ENCODE measurements around the gene CHSY1. TPM values are rescaled to one million over a fixed set of nuclear protein-coding genes. Genes with fewer than 3 reads are reported as not detected.
"Not testable (repeated sequence)": the region's sequence is repeated elsewhere in the genome, so short reads cannot be mapped to it uniquely, and the experiment has no call there.

Gene CHSY1
- total RNA-seq (10 to 100 TPM; 24.5 to 44.7 (median 28.9) TPM), polyA plus RNA-seq (11.9 TPM)
- long read RNA-seq, donor 1, full-length matches to known transcripts, result 36 of 62 reads
- long read RNA-seq, donor 1, partial matches to known transcripts, result 7 of 62 reads
- long read RNA-seq, donor 1, other reads (novel, unspliced or antisense), result 19 of 62 reads
- long read RNA-seq, donor 2, full-length matches to known transcripts, result 12 of 18 reads
- long read RNA-seq, donor 2, partial matches to known transcripts, result 0 of 18 reads
- long read RNA-seq, donor 2, other reads (novel, unspliced or antisense), result 6 of 18 reads
- long read RNA-seq, donor 3, partial matches to known transcripts, result 32 of 93 reads
- long read RNA-seq, donor 3, other reads (novel, unspliced or antisense), result 60 of 93 reads
- long read RNA-seq, donor 4, full-length matches to known transcripts, result 24 of 37 reads
- long read RNA-seq, donor 4, partial matches to known transcripts, result 2 of 37 reads
- long read RNA-seq, donor 4, other reads (novel, unspliced or antisense), result 11 of 37 reads

GRCh38 chr15:101251830-101252820, at the start of gene CHSY1:
CHSY1 (minus strand) TSS chr15:101252048; CDS start chr15:101251456, 592 bp downstream.
- intact Hi-C loops (cut with DNase I), result loop anchor here in 1 of 4 donors (10.0 kb wide), 1 partner anchor 127 kb away; no protein-coding TSS in a partner anchor

DNA sequence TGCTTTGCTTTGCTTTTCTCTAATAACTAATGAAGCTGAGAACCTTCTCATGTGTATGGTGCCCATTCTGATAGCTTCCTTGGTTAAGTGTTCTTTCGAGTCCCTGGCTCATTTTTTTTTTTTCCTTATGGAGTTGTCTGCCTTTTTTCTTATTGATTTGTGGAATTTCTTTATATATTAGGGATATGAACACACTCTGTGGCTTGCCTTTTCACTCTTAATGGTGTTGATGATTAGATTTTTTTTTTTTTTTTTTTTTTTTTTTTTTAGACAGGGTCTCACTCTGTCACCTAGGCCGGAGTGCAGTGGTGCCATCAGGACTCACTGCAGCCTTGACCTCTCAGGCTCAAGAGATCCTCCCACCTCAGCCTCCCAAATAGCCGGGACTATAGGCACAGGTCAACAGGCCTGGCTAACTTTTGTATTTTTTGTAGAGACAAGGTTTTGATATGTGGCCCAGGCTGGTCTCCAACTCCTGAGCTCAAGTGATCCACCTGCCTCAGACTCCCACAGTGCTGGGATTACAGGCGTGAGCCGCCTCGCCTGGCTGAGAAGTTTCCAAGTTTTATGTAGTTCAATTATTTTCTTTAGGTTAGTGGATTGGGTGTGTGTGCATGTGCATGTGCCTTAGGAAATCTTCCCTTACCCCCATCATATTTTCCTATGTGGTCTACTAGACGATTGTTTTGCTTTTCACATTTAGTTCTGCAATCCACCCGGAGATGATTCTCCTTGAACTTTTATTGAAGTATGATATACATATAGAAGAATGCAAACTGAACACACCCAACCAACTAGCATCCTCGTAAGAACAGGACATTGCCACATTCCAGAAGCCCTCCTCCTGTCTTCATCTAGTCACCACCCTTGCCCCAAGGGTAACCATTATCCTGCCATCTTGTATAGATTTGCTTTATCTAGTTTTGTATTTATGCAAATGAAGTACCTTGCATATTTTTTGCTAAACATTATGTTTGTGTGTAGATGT, 44.9 kb upstream of the CHSY1 start:
- Histone ChIP-seq H3K27ac (ENCODE audit: low read length) (no peak overlapping the region), H3K4me1 (ENCODE audit: control insufficient read depth, insufficient read depth, low read length) (no peaks in the 10 kb centered on the region), H3K4me3 (ENCODE audit: low read length) (no peak overlapping the region), H3K9me3 (ENCODE audit: control insufficient read depth, low read length) (no peaks in the 10 kb centered on the region), H3K27me3 (ENCODE audit: control insufficient read depth, insufficient read depth) (no peaks in the 10 kb centered on the region)
- 90% methylated on average over 9 of the region's 9 CpGs for WGBS
- intact Hi-C loops (cut with DNase I), result loop anchor here in 3 of 4 donors (5.0 to 10.0 kb wide), 3 partner anchors 198 to 356 kb away; partner anchors contain the start of gene TM2D3 (in 1 of the 3)
- ATAC-seq (no peak), DNase-seq (no peak)

More at GRCh38 chr15:101251830-101252820, at the start of gene CHSY1:
- Histone ChIP-seq H3K27ac (ENCODE audit: low read length) (peak within 1 kb of the TSS; percentile 82), H3K27me3 (ENCODE audit: control insufficient read depth, insufficient read depth) (no peaks in the 10 kb centered on the region), H3K4me3 (ENCODE audit: low read length) (peak within 1 kb of the TSS; percentile 80), H3K4me1 (ENCODE audit: control insufficient read depth, insufficient read depth, low read length) (peaks cover 3% of the 10 kb centered on the region), H3K9me3 (ENCODE audit: control insufficient read depth, low read length) (no peaks in the 10 kb centered on the region)
- under 1% methylated on average over 108 of the region's 108 CpGs for WGBS
- peak; percentile 82 to 89 for ATAC-seq
- DNase-seq, result peak; percentile 96 to 98 (median 97)

DNA sequence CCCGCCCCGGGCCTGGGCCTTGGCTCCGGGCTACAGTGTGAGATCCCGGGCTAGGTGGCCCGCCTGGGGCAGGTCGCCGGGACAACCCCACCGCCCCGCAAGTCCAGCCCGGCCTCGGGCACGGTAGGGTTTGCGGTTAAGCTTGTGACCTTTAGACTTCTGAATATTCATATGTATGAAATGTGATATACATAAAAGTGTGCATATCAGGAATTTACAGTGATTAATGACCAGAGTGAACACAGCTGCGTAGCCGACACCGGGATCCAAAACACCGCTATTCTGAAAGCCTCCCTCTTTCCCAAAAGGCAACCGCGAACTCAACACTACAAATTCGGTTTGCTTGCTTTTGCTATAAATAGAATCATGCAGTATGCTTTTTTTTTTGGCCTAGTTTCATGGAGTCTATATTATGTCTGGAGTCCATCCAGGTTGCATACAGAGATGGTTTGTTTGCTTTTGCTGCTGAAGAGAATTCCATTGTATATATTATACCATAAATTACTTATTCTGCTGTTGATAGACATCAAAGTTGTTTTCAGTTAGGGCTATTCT, 43.8 kb upstream of the CHSY1 start:
- H3K4me3 ChIP-seq (ENCODE audit: low read length), result peak overlapping the region; percentile 83
- 2% methylated on average over 20 of the region's 20 CpGs for WGBS
- no peaks in the 10 kb centered on the region for H3K27me3 ChIP-seq (ENCODE audit: control insufficient read depth, insufficient read depth)
- no peaks in the 10 kb centered on the region for H3K4me1 ChIP-seq (ENCODE audit: control insufficient read depth, insufficient read depth, low read length)
- H3K27ac ChIP-seq (ENCODE audit: low read length), result peak overlapping the region; percentile 61
- DNase-seq (no peak), ATAC-seq (no peak)
- H3K9me3 ChIP-seq (ENCODE audit: control insufficient read depth, low read length), result no peaks in the 10 kb centered on the region
- intact Hi-C loops (cut with DNase I), result loop anchor here in 3 of 4 donors (5.0 to 10.0 kb wide), 3 partner anchors 199 to 357 kb away; partner anchors contain the start of gene TM2D3 (in 1 of the 3)

GRCh38 chr15:101294731-101295606, 43.1 kb upstream of the CHSY1 start, which contains the start of gene SNRPA1:
SNRPA1 (minus strand) TSS chr15:101295248; CDS start chr15:101295178, 70 bp downstream.
- Histone ChIP-seq H3K4me3 (ENCODE audit: low read length) (peak within 1 kb of the TSS; percentile 83), H3K27ac (ENCODE audit: low read length) (peak within 1 kb of the TSS; percentile 75), H3K9me3 (ENCODE audit: control insufficient read depth, low read length) (no peaks in the 10 kb centered on the region), H3K27me3 (ENCODE audit: control insufficient read depth, insufficient read depth) (no peaks in the 10 kb centered on the region), H3K4me1 (ENCODE audit: control insufficient read depth, insufficient read depth, low read length) (no peaks in the 10 kb centered on the region)
- under 1% methylated on average over 87 of the region's 87 CpGs for WGBS
- intact Hi-C loops (cut with DNase I), result loop anchor here in 3 of 4 donors (5.0 to 10.0 kb wide), 3 partner anchors 200 to 357 kb away; partner anchors contain the start of gene TM2D3 (in 1 of the 3)
- ATAC-seq (peak; percentile 96 to 97), DNase-seq (peak; percentile 99 to 100 (median 100))

DNA sequence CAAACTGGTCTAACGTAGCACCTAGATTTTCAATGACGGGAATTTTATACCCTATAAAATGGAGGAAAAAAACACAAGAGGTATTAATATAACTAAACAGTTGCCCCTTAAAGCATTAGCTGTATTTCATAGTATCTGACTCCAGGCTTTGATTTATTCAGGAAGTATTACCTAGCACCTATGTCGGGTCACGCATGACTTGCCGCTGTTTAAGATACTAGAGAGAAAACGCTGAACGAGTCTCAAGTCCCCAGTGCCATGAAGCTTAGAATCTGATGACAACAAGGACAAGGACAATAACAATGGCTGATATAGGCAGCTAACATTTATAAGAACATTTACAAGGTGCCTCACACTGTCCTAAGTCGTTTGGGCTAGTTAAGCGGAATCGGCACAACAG, 41.3 kb upstream of the CHSY1 start:
- H3K27ac ChIP-seq (ENCODE audit: low read length), result no peak overlapping the region
- 77% methylated on average over 10 of the region's 10 CpGs for WGBS
- intact Hi-C loops (cut with DNase I), result loop anchor here in 1 of 4 donors (10.0 kb wide), 1 partner anchor 202 kb away; no protein-coding TSS in a partner anchor
- H3K4me1 ChIP-seq (ENCODE audit: control insufficient read depth, insufficient read depth, low read length), result no peaks in the 10 kb centered on the region
- ATAC-seq, result no peak
- no peaks in the 10 kb centered on the region for H3K27me3 ChIP-seq (ENCODE audit: control insufficient read depth, insufficient read depth)
- DNase-seq, result no peak
- no peaks in the 10 kb centered on the region for H3K9me3 ChIP-seq (ENCODE audit: control insufficient read depth, low read length)
- peak overlapping the region; percentile 83 for H3K4me3 ChIP-seq (ENCODE audit: low read length)

DNA sequence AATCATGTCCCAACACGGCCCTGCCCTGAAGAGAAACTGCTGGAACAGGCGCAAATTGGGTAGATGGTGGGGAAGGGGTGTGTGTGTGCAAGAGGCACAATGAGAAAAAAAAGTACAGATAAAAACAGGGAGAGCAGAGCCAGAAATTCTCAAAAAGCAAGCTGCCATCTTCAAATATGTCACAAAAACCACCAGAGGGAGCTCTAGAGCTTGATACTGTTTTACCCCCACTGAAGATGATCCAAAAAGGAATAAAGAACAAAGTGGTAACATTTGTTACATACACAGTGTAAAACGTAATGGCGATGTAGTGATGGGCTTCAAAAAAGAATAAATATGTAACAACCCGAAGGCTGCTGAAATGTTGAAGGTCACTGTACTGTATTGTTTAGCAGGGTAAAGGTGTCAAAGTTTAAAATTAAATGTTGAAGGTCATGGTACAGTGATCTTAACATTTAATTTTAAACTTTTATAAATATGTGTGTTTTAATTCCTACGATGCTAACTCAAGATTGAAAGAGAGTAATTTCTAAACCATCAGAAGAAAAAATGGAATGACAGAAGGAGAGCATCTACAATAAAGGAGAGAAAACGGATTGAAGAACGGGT, 37.2 kb upstream of the CHSY1 start:
- DNase-seq (no peak), ATAC-seq (peak in 1 of 2 donors; percentile 22)
- Histone ChIP-seq H3K4me3 (ENCODE audit: low read length) (no peak overlapping the region), H3K27me3 (ENCODE audit: control insufficient read depth, insufficient read depth) (no peaks in the 10 kb centered on the region), H3K27ac (ENCODE audit: low read length) (no peak overlapping the region), H3K9me3 (ENCODE audit: control insufficient read depth, low read length) (no peaks in the 10 kb centered on the region), H3K4me1 (ENCODE audit: control insufficient read depth, insufficient read depth, low read length) (no peaks in the 10 kb centered on the region)
- 82% methylated on average over 8 of the region's 8 CpGs for WGBS
- intact Hi-C loops (cut with DNase I), result no loop called here

GRCh38 chr15:101287342-101287741, 35.5 kb upstream of the CHSY1 start:
- WGBS, result 93% methylated on average over 6 of the region's 6 CpGs
- intact Hi-C loops (cut with DNase I); DNase-seq: not testable (repeated sequence)

DNA sequence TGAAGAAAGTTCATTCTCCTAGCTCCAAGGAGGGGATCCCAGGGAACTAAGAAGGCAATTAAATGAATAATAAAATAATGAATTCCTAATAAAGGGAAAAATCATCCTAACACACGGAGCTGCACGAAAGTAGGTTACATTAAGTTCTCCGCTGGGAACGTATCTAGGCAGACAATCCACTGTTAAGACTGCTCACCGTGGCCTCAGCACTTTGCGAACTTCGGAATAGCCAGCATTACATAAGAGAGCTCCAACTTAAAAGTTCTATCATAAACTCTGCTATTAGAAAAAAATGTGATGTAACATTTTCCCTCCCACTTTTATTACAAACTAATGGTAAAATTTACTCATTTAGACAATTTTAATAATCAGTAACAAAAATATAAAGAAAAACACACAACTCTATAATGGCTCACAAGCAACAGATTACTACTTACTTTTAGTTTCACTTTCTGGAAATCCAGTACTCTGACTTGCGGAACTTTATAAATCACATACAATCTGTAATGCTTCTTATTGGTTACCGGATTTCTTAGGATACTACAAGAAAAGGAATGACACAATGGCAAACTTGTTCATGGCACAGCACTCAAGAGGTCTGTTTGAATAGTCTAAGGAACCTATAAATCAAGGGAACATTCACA, 34.7 kb upstream of the CHSY1 start:
- no peak overlapping the region for H3K27ac ChIP-seq (ENCODE audit: low read length)
- H3K4me1 ChIP-seq (ENCODE audit: control insufficient read depth, insufficient read depth, low read length), result no peaks in the 10 kb centered on the region
- WGBS, result 91% methylated on average over 9 of the region's 9 CpGs
- DNase-seq (no peak), ATAC-seq (no peak)
- intact Hi-C loops (cut with DNase I), result no loop called here
- H3K27me3 ChIP-seq (ENCODE audit: control insufficient read depth, insufficient read depth), result no peaks in the 10 kb centered on the region
- H3K4me3 ChIP-seq (ENCODE audit: low read length), result no peak overlapping the region
- no peaks in the 10 kb centered on the region for H3K9me3 ChIP-seq (ENCODE audit: control insufficient read depth, low read length)

More at GRCh38 chr15:101287342-101287741, 35.5 kb upstream of the CHSY1 start:
- not testable (repeated sequence) for H3K4me1 ChIP-seq (ENCODE audit: control insufficient read depth, insufficient read depth, low read length); H3K27me3 ChIP-seq (ENCODE audit: control insufficient read depth, insufficient read depth); H3K9me3 ChIP-seq (ENCODE audit: control insufficient read depth, low read length); ATAC-seq; H3K4me3 ChIP-seq (ENCODE audit: low read length); H3K27ac ChIP-seq (ENCODE audit: low read length)
